GM10248 (cell line): Measurements from ENCODE around the gene SLC51B.

Experiments used
- CTCF ChIA-PET: fragments of 300-600 bp; sonication (Branson Sonifier 250); formaldehyde crosslinking; extraction: SDS; loops from one replicate; lab custom pipeline; 2021; ENCODE audit warnings: antibody characterized with exemption; lab: Yijun Ruan, JAX
- POLR2A ChIA-PET: fragments of 350-650 bp; sonication (Branson Sonifier 250); formaldehyde crosslinking; extraction: SDS; loops from one replicate; lab custom pipeline; 2020; ENCODE audit warnings: antibody characterized with exemption; lab: Yijun Ruan, JAX
- DNase-seq: peaks from one replicate; pipeline ENCODE4 v3.0.0; 2012; ENCODE audit errors: extremely low spot score
- TF ChIP-seq, protein P1 (sequence below): IDR thresholded peaks from 2 replicates; pipeline ENCODE4 v1.5.1; 2012; ENCODE audit warnings: mild to moderate bottlenecking, low read depth; ENCODE audit errors: extremely low read depth, missing control alignments, control extremely low read depth

SLC51B gene

DNA sequence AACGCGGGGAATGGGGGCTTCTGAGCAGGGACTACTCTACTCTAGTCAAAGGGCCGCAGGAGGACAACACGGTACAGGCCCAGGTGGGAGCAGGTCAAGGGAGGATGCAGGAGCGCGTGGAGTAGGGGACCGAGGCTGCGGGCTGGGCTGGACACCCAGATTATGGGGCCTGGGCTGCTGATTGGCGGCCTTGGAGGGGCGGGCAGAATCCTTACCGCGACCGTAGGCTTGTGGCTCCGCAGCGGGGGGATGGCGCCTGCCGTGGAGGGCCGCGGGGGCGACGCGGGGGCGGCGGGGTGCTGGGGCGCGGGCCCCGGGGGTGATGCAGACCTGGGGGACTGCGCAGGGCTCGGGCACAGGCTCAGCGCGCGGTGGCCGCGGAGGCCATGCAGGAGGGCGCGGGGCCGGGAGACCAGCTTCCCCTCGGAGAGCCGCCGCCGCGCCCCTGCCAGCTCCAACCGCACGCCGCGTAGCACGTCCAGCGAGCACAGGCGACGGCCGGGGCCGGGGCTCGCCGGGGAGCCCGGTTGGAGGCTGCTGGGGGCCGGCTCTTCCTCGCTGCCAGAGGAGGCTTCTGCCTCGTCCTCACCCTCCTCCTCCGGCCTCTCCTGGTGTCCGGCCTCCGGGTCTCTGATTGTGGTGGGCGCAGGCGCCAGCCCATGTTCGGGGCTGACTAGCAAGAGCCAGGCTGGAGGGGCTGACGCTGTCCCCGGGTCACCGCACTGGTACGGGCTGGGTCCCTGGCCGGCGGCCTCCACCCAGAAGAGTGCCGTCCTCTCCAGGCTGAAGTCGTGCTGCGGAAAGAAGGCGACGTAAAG lies 56.9 kb downstream of the SLC51B start:
- TF ChIP-seq, protein P1, sequence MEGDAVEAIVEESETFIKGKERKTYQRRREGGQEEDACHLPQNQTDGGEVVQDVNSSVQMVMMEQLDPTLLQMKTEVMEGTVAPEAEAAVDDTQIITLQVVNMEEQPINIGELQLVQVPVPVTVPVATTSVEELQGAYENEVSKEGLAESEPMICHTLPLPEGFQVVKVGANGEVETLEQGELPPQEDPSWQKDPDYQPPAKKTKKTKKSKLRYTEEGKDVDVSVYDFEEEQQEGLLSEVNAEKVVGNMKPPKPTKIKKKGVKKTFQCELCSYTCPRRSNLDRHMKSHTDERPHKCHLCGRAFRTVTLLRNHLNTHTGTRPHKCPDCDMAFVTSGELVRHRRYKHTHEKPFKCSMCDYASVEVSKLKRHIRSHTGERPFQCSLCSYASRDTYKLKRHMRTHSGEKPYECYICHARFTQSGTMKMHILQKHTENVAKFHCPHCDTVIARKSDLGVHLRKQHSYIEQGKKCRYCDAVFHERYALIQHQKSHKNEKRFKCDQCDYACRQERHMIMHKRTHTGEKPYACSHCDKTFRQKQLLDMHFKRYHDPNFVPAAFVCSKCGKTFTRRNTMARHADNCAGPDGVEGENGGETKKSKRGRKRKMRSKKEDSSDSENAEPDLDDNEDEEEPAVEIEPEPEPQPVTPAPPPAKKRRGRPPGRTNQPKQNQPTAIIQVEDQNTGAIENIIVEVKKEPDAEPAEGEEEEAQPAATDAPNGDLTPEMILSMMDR = no peak
- no peak for DNase-seq
- CTCF ChIA-PET = interaction anchor here (0.8 to 3.5 kb wide), 18 partner anchors 9 to 451 kb away, joined by 3 to 35 read pairs (median 4); partner anchors contain the start of gene UBAP1L
- POLR2A ChIA-PET = no interaction called here

DNA sequence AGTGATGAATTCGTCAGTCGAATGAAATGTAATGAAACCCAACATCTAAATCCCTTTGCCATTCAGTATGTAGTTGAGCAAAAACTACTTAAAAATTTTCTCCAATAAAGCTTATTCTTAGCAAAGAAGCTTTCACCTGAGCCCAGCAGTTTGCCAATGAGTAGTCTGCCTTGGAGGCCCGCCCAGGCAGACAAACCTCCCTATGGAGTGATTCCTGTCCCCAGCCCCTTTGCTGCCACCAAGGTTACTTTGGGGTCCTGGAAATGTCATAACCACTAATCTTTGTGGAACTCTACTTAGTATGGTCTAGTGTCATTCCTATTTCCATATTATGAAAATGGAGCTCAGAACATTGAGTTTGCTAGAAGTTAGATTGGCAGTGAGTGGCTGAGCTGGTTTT lies 57.7 kb downstream of the SLC51B start:
- DNase-seq = no peak
- ChIA-PET CTCF (interaction anchor here (0.7 to 3.5 kb wide), 7 partner anchors 11 to 69 kb away, joined by 3 to 35 read pairs (median 3); no protein-coding TSS in a partner anchor), POLR2A (no interaction called here)
- TF ChIP-seq, protein P1 = no peak
